H1 (cell line): ENCODE results near the gene NID1. TPM values are rescaled to one million over a fixed set of nuclear protein-coding genes. Genes with fewer than 3 reads are reported as not detected.

Source experiments
- CTCF ChIA-PET: fragments of 300-600 bp; sonication (Branson Sonifier 250); formaldehyde crosslinking; loops from one replicate; lab custom pipeline; 2021; ENCODE audit not compliant: partially characterized antibody; lab: Charles Lee
- POLR2A ChIA-PET: fragments of 300-600 bp; sonication (Branson Sonifier 250); formaldehyde crosslinking; loops from one replicate; lab custom pipeline; 2021; ENCODE audit warnings: inconsistent platforms; ENCODE audit not compliant: partially characterized antibody; lab: Charles Lee
- DNase-seq, 2 experiments: peaks; one replicate each; pipeline versions ENCODE4 v3.0.0 to v3.0.0-alpha.2; 2010 to 2022; ENCODE audit warnings: low spot score in 2 of 2, low read depth in 1 of 2, mixed read lengths in 1 of 2
- FAIRE-seq: peaks from 2 replicates; lab custom pipeline; 2011; peaks lifted over from hg19 to GRCh38; lab: Jason Lieb, UNC
- H2AFZ ChIP-seq: 2 replicates; pipeline ENCODE4 v1.8.1; 2012; ENCODE audit warnings: low read length, inconsistent platforms
- H2AK5ac ChIP-seq: 2 replicates; pipeline ENCODE4 v1.6.1; 2013; ENCODE audit warnings: low read depth, low read length
- H2BK120ac ChIP-seq: replicated peaks from 2 replicates; pipeline ENCODE3; 2013; ENCODE audit warnings: low read depth, low read length, inconsistent platforms
- H2BK12ac ChIP-seq: 2 replicates; pipeline ENCODE4 v1.6.1; 2013; ENCODE audit warnings: low read depth, low read length
- H2BK15ac ChIP-seq: 2 replicates; pipeline ENCODE4 v1.6.1; 2013; ENCODE audit warnings: low read length
- H2BK20ac ChIP-seq: 2 replicates; pipeline ENCODE4 v1.6.1; 2013; ENCODE audit warnings: low read length
- H2BK5ac ChIP-seq: 2 replicates; pipeline ENCODE4 v1.6.1; 2013; ENCODE audit warnings: low read depth, low read length
- H3K14ac ChIP-seq: 2 replicates; pipeline ENCODE4 v1.6.1; 2013; ENCODE audit warnings: inconsistent platforms; ENCODE audit not compliant: insufficient read length
- H3K18ac ChIP-seq: 2 replicates; pipeline ENCODE4 v1.6.1; 2013; ENCODE audit warnings: low read length; ENCODE audit errors: extremely low read depth
- H3K23ac ChIP-seq: 2 replicates; pipeline ENCODE4 v1.6.1; 2013; ENCODE audit warnings: inconsistent platforms; ENCODE audit not compliant: insufficient read length
- H3K23me2 ChIP-seq: 2 replicates; pipeline ENCODE4 v1.6.1; 2013; ENCODE audit warnings: low read depth, low read length
- H3K27ac ChIP-seq: 2 replicates; pipeline ENCODE4 v1.6.1; 2011; ENCODE audit warnings: low read depth, low read length, inconsistent platforms
- H3K27me3 ChIP-seq, 4 experiments: replicated peaks in 1 of 4; 1 replicate in 1 of 4; 2 replicates in 3 of 4; pipeline versions ENCODE4 v1.6.1 to v1.8.1; 2011 to 2013; ENCODE audit warnings: low read length in 3 of 4, mild to moderate bottlenecking in 3 of 4, inconsistent platforms in 2 of 4, mixed read lengths in 2 of 4, moderate library complexity in 1 of 4; ENCODE audit not compliant: control insufficient read depth in 3 of 4, insufficient read depth in 3 of 4; ENCODE audit errors: extremely low read depth in 1 of 4
- H3K36me3 ChIP-seq, 4 experiments: 2 replicates each; pipeline versions ENCODE4 v1.6.1 to v1.8.1; 2011 to 2013; ENCODE audit warnings: mild to moderate bottlenecking in 4 of 4, low read length in 3 of 4, moderate library complexity in 2 of 4, control low read depth in 1 of 4, inconsistent platforms in 1 of 4; ENCODE audit not compliant: insufficient read depth in 4 of 4, control insufficient read depth in 2 of 4
- H3K4ac ChIP-seq: replicated peaks from 2 replicates; pipeline ENCODE3; 2013; ENCODE audit warnings: low read length, low read depth, mixed read lengths, inconsistent platforms; ENCODE audit not compliant: insufficient read length
- H3K4me1 ChIP-seq, 4 experiments: replicated peaks in 1 of 4; 1 replicate in 1 of 4; 2 replicates in 3 of 4; pipeline versions ENCODE4 v1.6.1 to v1.8.1; 2011 to 2013; ENCODE audit warnings: low read length in 3 of 4, inconsistent platforms in 2 of 4, mixed read lengths in 1 of 4; ENCODE audit not compliant: insufficient read depth in 4 of 4, control insufficient read depth in 3 of 4
- H3K4me2 ChIP-seq, 2 experiments: 2 replicates each; pipeline versions ENCODE4 v1.6.1 to v1.8.1; 2011 to 2013; ENCODE audit warnings: low read depth in 2 of 2, low read length in 2 of 2, control low read depth in 1 of 2, inconsistent platforms in 1 of 2, mild to moderate bottlenecking in 1 of 2; ENCODE audit not compliant: insufficient read depth in 1 of 2
- H3K4me3 ChIP-seq, 4 experiments: fragments of 200-600, 300-600 bp in 1 of 4; sonication (generic), shearing (Covaris generic), sonication (Bioruptor Twin) in 1 of 4; 2 replicates each; pipeline versions ENCODE4 v1.5.1 to v1.8.1; 2011 to 2016; ENCODE audit warnings: low read length in 4 of 4, low read depth in 3 of 4, control low read depth in 2 of 4, inconsistent platforms in 2 of 4, mild to moderate bottlenecking in 2 of 4, mixed read lengths in 1 of 4, moderate library complexity in 1 of 4; ENCODE audit not compliant: insufficient read depth in 2 of 4; ENCODE audit errors: extremely low read depth in 1 of 4
- H3K56ac ChIP-seq: replicated peaks from 2 replicates; pipeline ENCODE3; 2013; ENCODE audit warnings: low read depth, mild to moderate bottlenecking, mixed read lengths, low read length, inconsistent platforms; ENCODE audit not compliant: insufficient read length
- H3K79me1 ChIP-seq: 2 replicates; pipeline ENCODE4 v1.6.1; 2013; ENCODE audit warnings: low read depth, low read length, control low read depth
- H3K79me2 ChIP-seq, 2 experiments: 2 replicates each; pipeline versions ENCODE4 v1.6.1 to v1.8.1; 2012 to 2013; ENCODE audit warnings: low read length in 2 of 2, mild to moderate bottlenecking in 2 of 2, inconsistent platforms in 1 of 2; ENCODE audit not compliant: insufficient read depth in 2 of 2, control insufficient read depth in 1 of 2
- H3K9ac ChIP-seq, 4 experiments: replicated peaks in 1 of 4; 1 replicate in 1 of 4; 2 replicates in 3 of 4; pipeline versions ENCODE4 v1.6.1 to v1.8.1; 2011 to 2013; ENCODE audit warnings: low read depth in 3 of 4, low read length in 3 of 4, control low read depth in 2 of 4, mild to moderate bottlenecking in 2 of 4, moderate library complexity in 2 of 4, inconsistent platforms in 1 of 4; ENCODE audit errors: extremely low read depth in 1 of 4
- H3K9me3 ChIP-seq, 2 experiments: 2 replicates each; pipeline versions ENCODE4 v1.6.1 to v1.8.1; 2012 to 2013; ENCODE audit warnings: mild to moderate bottlenecking in 2 of 2, moderate library complexity in 2 of 2, control low read depth in 1 of 2, inconsistent platforms in 1 of 2, low read depth in 1 of 2, low read length in 1 of 2, mixed read lengths in 1 of 2; ENCODE audit not compliant: insufficient read depth in 2 of 2
- H4K20me1 ChIP-seq, 2 experiments: replicated peaks in 1 of 2; 2 replicates each; pipeline versions ENCODE3 to v1.8.1; 2011 to 2013; ENCODE audit warnings: inconsistent platforms in 2 of 2, low read length in 2 of 2, mild to moderate bottlenecking in 1 of 2; ENCODE audit not compliant: insufficient read depth in 2 of 2, control insufficient read depth in 1 of 2
- H4K5ac ChIP-seq: 2 replicates; pipeline ENCODE4 v1.6.1; 2013; ENCODE audit warnings: low read length, low read depth, mixed read lengths, inconsistent platforms; ENCODE audit not compliant: insufficient read length
- H4K8ac ChIP-seq: 2 replicates; pipeline ENCODE4 v1.8.0; 2013; ENCODE audit warnings: mild to moderate bottlenecking, moderate library complexity, low read length, inconsistent platforms; ENCODE audit not compliant: insufficient read depth; ENCODE audit errors: extremely low read depth
- H4K91ac ChIP-seq: replicated peaks from 2 replicates; pipeline ENCODE3; 2013; ENCODE audit warnings: low read length, mixed read lengths, inconsistent platforms; ENCODE audit not compliant: insufficient read length
- BRCA1 ChIP-seq: IDR thresholded peaks from 2 replicates; pipeline ENCODE4 v1.6.1; 2012; ENCODE audit warnings: low read depth, low read length, improper control_type of control experiment
- CBX5 ChIP-seq: fragments of 300-800, 300-1000 bp; sonication (generic); IDR thresholded peaks from 2 replicates; pipeline ENCODE4 v1.7.1; 2016; ENCODE audit warnings: antibody characterized with exemption, low read length, low read depth
- CEBPB ChIP-seq: IDR thresholded peaks from 2 replicates; pipeline ENCODE4 v1.6.1; 2012; ENCODE audit warnings: low read depth, low read length
- CHD2 ChIP-seq: IDR thresholded peaks from 2 replicates; pipeline ENCODE4 v1.6.1; 2012; ENCODE audit warnings: low read length, improper control_type of control experiment
- USF2 ChIP-seq: IDR thresholded peaks from 2 replicates; pipeline ENCODE4 v1.6.1; 2011; ENCODE audit warnings: low read length, improper control_type of control experiment
- WGBS, 2 experiments: shearing (Covaris generic) in 1 of 2; methylation state at CpG; one replicate each; pipeline versions ENCODE4 v1.1.6 to v1.1.7; 2013 to 2015; ENCODE audit warnings: low lambda C conversion rate in 2 of 2, mixed read lengths in 2 of 2, inconsistent platforms in 1 of 2, low coverage in 1 of 2, missing lambda C conversion rate in 1 of 2; ENCODE audit not compliant: insufficient replicate concordance in 2 of 2, insufficient coverage in 1 of 2, insufficient read length in 1 of 2; ENCODE audit errors: extremely low coverage in 1 of 2, missing lambda C conversion rate in 1 of 2; 5-methylcytosine and 5-hydroxymethylcytosine counted together
- polyA plus RNA-seq, 7 experiments: library from polyadenylated mRNA; depleted of rRNA in 3 of 7; stranded (reverse) in 5 of 7; unstranded in 2 of 7; fragments of >200 nt in 5 of 7; fragments of 200-250 nt in 2 of 7; gene quantifications; 1 replicate in 5 of 7; 2 replicates in 1 of 7; 4 replicates in 1 of 7; pipeline versions ENCODE4 v1.2.1 to v1.2.3, GENCODE V29; 2011 to 2013; ENCODE audit warnings: missing spikeins in 2 of 7, mixed read lengths in 2 of 7
- total RNA-seq: library from RNA; stranded (reverse); fragmentation: NEBNext Ultra II Directional; extraction: Animal tissue kit (Norgen Biotek cat#: 25700); gene quantifications from 2 replicates; pipeline ENCODE4 v1.2.1, GENCODE V29; 2021

The NID1 gene
- total and polyA plus RNA-seq, 2 of the 8 experiments (the other 6 are each of a cell fraction or from before 2014, with no cell fraction given), result 20.9 to 25.4 TPM

- H4K5ac ChIP-seq, result no peak overlapping the region
- H3K14ac ChIP-seq, result no peak overlapping the region
- H2BK12ac ChIP-seq, result no peak overlapping the region
- H3K18ac ChIP-seq, result no peak overlapping the region
- ChIA-PET CTCF (interaction anchor here (2.1 kb wide), 1 partner anchor 8 kb away, joined by 5 read pairs; no protein-coding TSS in a partner anchor), POLR2A (no interaction called here)
- H3K4ac ChIP-seq, result no peak overlapping the region
- H2BK15ac ChIP-seq, result no peak overlapping the region
- H3K79me2 ChIP-seq, result no peaks in the 10 kb centered on the region
- no peak overlapping the region for H3K56ac ChIP-seq
- H4K20me1 ChIP-seq, result no peaks in the 10 kb centered on the region
- no peaks in the 10 kb centered on the region for H3K79me1 ChIP-seq
- no peak overlapping the region for H3K23ac ChIP-seq
- H2BK120ac ChIP-seq, result no peak overlapping the region
- 89% methylated on average over 12 of the region's 12 CpGs; no CpG with 5 or more reads in 1 of the 2 experiments for WGBS, 2 experiments
- H2AK5ac ChIP-seq, result no peak overlapping the region
- H3K23me2 ChIP-seq, result no peaks in the 10 kb centered on the region
- H3K4me1 ChIP-seq, result no peaks in the 10 kb centered on the region; a peak in 1 of 7 replicates
- no peak overlapping the region for H3K9ac ChIP-seq
- H3K4me2 ChIP-seq, result no peak overlapping the region
- no peak for DNase-seq
- no peak overlapping the region for H4K91ac ChIP-seq
- H2BK5ac ChIP-seq, result no peak overlapping the region
- FAIRE-seq, result no peak
- H3K36me3 ChIP-seq, result peaks cover 5 to 32% (median 15%) of the 10 kb centered on the region in 4 experiments; a peak in 6 of 8 replicates
- peaks cover 16 to 18% of the 10 kb centered on the region in 2 experiments for H3K9me3 ChIP-seq
- H3K27me3 ChIP-seq, result no peaks in the 10 kb centered on the region
- TF ChIP-seq USF2 (no peak), BRCA1 (no peak), CBX5 (no peak), CHD2 (no peak), CEBPB (no peak)
- H3K4me3 ChIP-seq, result no peak overlapping the region
- no peak overlapping the region for H2BK20ac ChIP-seq
- no peak overlapping the region for H4K8ac ChIP-seq
- H3K27ac ChIP-seq, result no peak overlapping the region
- H2AFZ ChIP-seq, result no peak overlapping the region
Observed at GRCh38 chr1:235979716-235980333, 85.1 kb downstream of the NID1 start.
